Activated T-cell treated with anti-CD3 and anti-CD28 coated beads, Interleukin-2, amount 50 U/mL, for 4 hours (primary cell): ENCODE data around the gene AIP. TPM values are rescaled to one million over a fixed set of nuclear protein-coding genes. Genes with fewer than 3 reads are reported as not detected.
"Not testable (repeated sequence)": the region's sequence is repeated elsewhere in the genome, so short reads cannot be mapped to it uniquely, and the experiment has no call there.

Source experiments
- ATAC-seq, 2 donors: fragments of 200-7000 bp; cut with Tn5 transposase; one replicate each; pipeline ENCODE4 v1.10.0; 2021
- DNase-seq: peaks from one replicate; pipeline ENCODE4 v3.0.0-alpha.2; 2020
- H3K27me3 Mint-ChIP-seq: one replicate; pipeline ENCODE4 v1.8.0; 2021; ENCODE audit warnings: low read depth, mixed read lengths
- H3K36me3 Mint-ChIP-seq: one replicate; pipeline ENCODE4 v1.8.0; 2022; ENCODE audit warnings: mixed read lengths; ENCODE audit not compliant: insufficient read depth
- H3K4me1 Mint-ChIP-seq: one replicate; pipeline ENCODE4 v1.8.0; 2021; ENCODE audit warnings: low read depth, mixed read lengths
- H3K4me3 Mint-ChIP-seq: one replicate; pipeline ENCODE4 v1.8.0; 2021; ENCODE audit warnings: mild to moderate bottlenecking, moderate library complexity, mixed read lengths
- H3K9me3 Mint-ChIP-seq: one replicate; pipeline ENCODE4 v1.8.0; 2021; ENCODE audit warnings: mixed read lengths
- total RNA-seq, 3 donors: library from RNA; stranded (reverse); gene quantifications; one replicate each; pipeline ENCODE4 v1.2.1, GENCODE V29; 2021

Gene AIP
- total RNA-seq, 3 donors from 2014 or later = 156 to 183 (median 166) TPM

GRCh38 chr11:67456068-67456705 lies 26.6 kb upstream of the AIP start:
- Mint-ChIP-seq H3K27me3 (no peaks in the 10 kb centered on the region), H3K36me3 (no peaks in the 10 kb centered on the region), H3K4me3 (no peak overlapping the region), H3K9me3 (no peaks in the 10 kb centered on the region), H3K4me1 (peaks cover 6% of the 10 kb centered on the region)
- DNase-seq = no peak
- ATAC-seq = no peak

GRCh38 chr11:67457453-67457852 lies 25.4 kb upstream of the AIP start:
- Mint-ChIP-seq H3K4me1 (peaks cover 3% of the 10 kb centered on the region), H3K36me3 (no peaks in the 10 kb centered on the region), H3K4me3 (no peak overlapping the region), H3K9me3 (no peaks in the 10 kb centered on the region), H3K27me3 (no peaks in the 10 kb centered on the region)
- DNase-seq (no peak), ATAC-seq (no peak)

DNA sequence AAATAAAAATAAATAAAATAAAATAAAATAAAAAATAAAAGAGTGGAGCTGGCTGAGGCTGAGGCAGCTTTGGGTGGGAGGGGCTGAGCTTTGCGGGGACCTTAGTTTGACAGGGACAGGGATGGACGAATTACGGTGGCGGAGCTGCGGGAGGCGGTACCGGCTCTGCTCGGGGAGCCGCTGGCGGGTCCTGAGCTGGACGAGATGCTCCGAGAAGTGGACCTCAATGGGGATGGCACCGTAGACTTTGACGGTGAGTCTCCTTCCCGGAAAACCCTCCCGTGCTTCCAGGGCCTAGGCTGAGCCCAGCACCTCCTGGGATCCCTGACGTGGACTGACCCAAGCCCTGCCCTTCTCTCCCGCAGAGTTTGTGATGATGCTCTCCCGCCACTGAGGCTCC lies 24.6 kb upstream of the AIP start:
- H3K9me3 Mint-ChIP-seq = no peaks in the 10 kb centered on the region
- no peaks in the 10 kb centered on the region for H3K27me3 Mint-ChIP-seq

GRCh38 chr11:67463186-67463585 lies 19.6 kb upstream of the AIP start:
- Mint-ChIP-seq H3K27me3 (no peaks in the 10 kb centered on the region), H3K4me3 (no peak overlapping the region), H3K36me3 (no peaks in the 10 kb centered on the region), H3K9me3 (no peaks in the 10 kb centered on the region), H3K4me1 (peaks cover 26% of the 10 kb centered on the region)
- no peak for ATAC-seq
- DNase-seq = no peak

More for the DNA sequence above, 24.6 kb upstream of the AIP start:
- ATAC-seq (no peak), DNase-seq (no peak)
- peaks cover 3% of the 10 kb centered on the region for H3K4me1 Mint-ChIP-seq
- H3K4me3 Mint-ChIP-seq = no peak overlapping the region
- no peaks in the 10 kb centered on the region for H3K36me3 Mint-ChIP-seq

GRCh38 chr11:67463680-67464410 lies 19.0 kb upstream of the AIP start:
- DNase-seq = no peak
- H3K9me3 Mint-ChIP-seq = no peaks in the 10 kb centered on the region
- H3K4me1 Mint-ChIP-seq = peaks cover 31% of the 10 kb centered on the region
- peak overlapping the region; percentile 86 for H3K4me3 Mint-ChIP-seq
- ATAC-seq = no peak
- H3K36me3 Mint-ChIP-seq = no peaks in the 10 kb centered on the region
- H3K27me3 Mint-ChIP-seq = no peaks in the 10 kb centered on the region

DNA sequence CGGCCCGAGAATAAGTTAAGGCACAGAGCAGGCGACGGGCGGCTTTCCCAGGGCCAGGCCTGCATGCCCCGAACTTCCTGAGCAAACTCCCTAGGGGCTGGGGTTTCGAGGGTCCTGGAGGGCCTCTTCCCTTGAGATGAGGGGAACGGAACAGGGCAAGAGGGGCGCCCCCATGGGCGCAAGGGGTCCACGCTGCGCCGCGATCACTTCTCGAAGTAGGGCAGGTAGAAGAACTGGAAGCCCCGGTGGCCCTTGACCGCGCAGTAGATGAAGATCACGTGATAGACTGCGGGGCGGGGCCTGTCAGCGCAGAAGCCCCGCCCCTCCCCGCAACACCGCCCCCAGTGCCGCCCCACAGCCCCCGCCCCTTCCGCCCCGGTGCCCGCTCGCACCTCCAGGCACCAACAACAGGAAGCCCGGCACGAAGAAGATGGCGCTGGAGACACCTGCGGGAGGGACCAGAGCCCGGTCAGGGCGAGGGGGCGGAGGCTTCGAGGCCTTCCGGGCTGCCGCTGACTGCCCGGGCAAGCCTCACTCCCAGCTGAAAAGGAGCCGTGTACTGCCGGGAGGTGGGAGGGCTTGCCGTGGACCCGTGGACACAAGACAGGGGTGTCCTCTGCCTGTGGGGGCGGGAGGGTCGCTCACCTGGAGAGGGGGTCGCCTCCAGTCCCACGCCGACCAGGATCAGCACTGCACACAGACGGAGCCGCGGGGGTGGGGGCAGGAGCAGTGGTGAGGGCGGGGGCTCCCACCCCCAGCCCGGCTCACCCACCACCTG lies 18.2 kb upstream of the AIP start:
- Mint-ChIP-seq H3K27me3 (no peaks in the 10 kb centered on the region), H3K9me3 (no peaks in the 10 kb centered on the region), H3K4me1 (peaks cover 33% of the 10 kb centered on the region), H3K4me3 (peak overlapping the region; percentile 86), H3K36me3 (no peaks in the 10 kb centered on the region)
- peak; percentile 87 for DNase-seq
- ATAC-seq = peak; percentile 76 to 78

- Mint-ChIP-seq H3K36me3 (no peaks in the 10 kb centered on the region), H3K9me3 (no peaks in the 10 kb centered on the region), H3K4me3 (peak overlapping the region; percentile 86), H3K4me1 (peaks cover 30% of the 10 kb centered on the region), H3K27me3 (no peaks in the 10 kb centered on the region)
- DNase-seq (no peak), ATAC-seq (no peak)
Measured at GRCh38 chr11:67465189-67465510, 17.7 kb upstream of the AIP start.

DNA sequence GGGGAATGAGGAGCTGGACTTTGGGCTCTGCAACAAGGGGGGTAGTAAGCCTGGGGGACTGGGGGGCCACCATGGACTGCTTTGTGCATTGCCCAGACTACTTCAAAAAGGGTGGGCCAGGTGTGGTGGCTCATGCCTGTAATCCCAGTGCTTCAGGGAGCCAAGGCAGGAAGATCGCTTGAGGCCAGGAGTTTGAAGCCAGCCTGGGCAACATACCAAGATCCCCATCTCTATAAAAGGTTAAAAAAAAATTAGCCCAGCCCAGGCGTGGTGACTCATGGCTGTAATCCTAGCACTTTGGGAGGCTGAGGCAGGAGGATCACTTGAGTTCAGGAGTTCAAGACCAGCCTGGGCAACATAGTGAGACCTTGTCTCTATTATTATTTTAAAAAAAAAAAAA lies 17.3 kb upstream of the AIP start:
- H3K36me3 Mint-ChIP-seq, H3K27me3 Mint-ChIP-seq, ATAC-seq, DNase-seq, H3K9me3 Mint-ChIP-seq: not testable (repeated sequence)
- Mint-ChIP-seq H3K4me1 (peaks cover 30% of the 10 kb centered on the region), H3K4me3 (peak overlapping the region; percentile 86)

DNA sequence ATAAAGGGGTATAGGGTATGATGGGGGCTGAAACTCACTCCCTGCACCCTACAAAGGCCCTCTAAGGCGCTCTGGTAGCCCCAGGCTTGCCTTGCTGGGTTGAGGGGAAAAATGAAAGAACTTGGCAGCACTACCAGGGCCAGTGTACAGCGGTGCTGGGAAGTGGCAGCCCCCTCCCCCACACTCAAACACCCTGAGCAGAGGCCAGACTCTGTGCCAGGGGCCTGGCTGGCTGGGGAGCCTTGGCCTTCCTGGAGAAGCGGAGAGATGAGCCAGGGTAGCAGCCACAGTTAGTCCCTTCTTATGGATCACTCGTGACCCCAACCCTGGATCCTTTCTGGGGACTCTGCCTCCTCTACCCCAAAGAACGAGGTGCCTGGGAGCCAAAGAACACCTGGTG lies 16.5 kb upstream of the AIP start:
- Mint-ChIP-seq H3K36me3 (no peaks in the 10 kb centered on the region), H3K9me3 (no peaks in the 10 kb centered on the region), H3K27me3 (no peaks in the 10 kb centered on the region), H3K4me1 (peaks cover 30% of the 10 kb centered on the region), H3K4me3 (no peak overlapping the region)
- no peak for DNase-seq
- ATAC-seq = no peak

- Mint-ChIP-seq H3K4me1 (peaks cover 30% of the 10 kb centered on the region), H3K4me3 (peak overlapping the region; percentile 90)
Measured at GRCh38 chr11:67466962-67467771, 15.7 kb upstream of the AIP start.

DNA sequence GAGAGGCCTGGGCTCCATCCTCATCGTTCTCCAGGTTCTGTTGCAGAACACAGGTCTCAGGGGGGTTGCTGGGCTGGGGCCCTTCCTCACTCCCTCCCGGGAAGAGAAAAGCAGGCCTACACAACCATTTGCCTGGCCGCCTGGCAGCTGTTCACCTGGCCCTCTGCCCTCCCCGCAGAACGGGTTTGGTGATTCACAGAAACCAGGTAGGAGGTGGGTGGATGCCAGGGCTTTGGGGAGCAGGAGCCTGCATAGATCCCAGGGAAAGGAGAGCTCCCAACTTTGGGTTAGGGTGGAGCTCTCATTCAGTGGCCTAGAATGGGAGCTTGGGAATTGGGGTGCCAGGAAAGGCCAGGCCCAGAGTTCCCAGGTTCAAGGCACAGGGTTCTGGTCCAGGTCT lies 14.8 kb upstream of the AIP start:
- Mint-ChIP-seq H3K4me1 (peaks cover 30% of the 10 kb centered on the region), H3K36me3 (no peaks in the 10 kb centered on the region), H3K9me3 (no peaks in the 10 kb centered on the region), H3K27me3 (no peaks in the 10 kb centered on the region), H3K4me3 (peak overlapping the region; percentile 90)
- ATAC-seq (no peak), DNase-seq (no peak)

More at GRCh38 chr11:67466962-67467771, 15.7 kb upstream of the AIP start:
- DNase-seq = no peak
- no peak for ATAC-seq
- Mint-ChIP-seq H3K36me3 (no peaks in the 10 kb centered on the region), H3K27me3 (no peaks in the 10 kb centered on the region), H3K9me3 (no peaks in the 10 kb centered on the region)

DNA sequence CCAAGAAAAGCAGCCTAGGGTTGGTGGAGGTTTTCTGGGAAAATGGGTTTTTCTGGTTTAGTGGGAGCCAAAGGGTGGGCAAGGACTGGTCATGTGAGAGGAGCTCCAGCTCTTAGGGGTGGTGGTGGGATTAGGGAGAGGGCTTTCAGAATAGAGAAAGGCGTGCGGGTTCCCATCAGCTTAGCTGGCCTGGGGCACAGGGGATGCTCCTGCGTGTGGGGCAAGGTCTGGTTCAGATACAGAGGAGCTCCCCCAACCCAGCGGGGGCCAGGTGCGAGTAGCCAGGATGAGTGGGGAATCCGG lies 14.4 kb upstream of the AIP start:
- Mint-ChIP-seq H3K27me3 (no peaks in the 10 kb centered on the region), H3K36me3 (no peaks in the 10 kb centered on the region), H3K4me3 (peak overlapping the region; percentile 90), H3K4me1 (peaks cover 30% of the 10 kb centered on the region), H3K9me3 (no peaks in the 10 kb centered on the region)
- ATAC-seq (peak; percentile 12 to 13), DNase-seq (no peak)

- DNase-seq (peak; percentile 91), ATAC-seq (peak; percentile 83 to 85)
- Mint-ChIP-seq H3K27me3 (no peaks in the 10 kb centered on the region), H3K4me1 (peaks cover 30% of the 10 kb centered on the region), H3K36me3 (no peaks in the 10 kb centered on the region), H3K9me3 (no peaks in the 10 kb centered on the region), H3K4me3 (peak within 1 kb of the TSS; percentile 90)
Measured at GRCh38 chr11:67468759-67469507, 13.9 kb upstream of the AIP start, which contains the start of gene TMEM134. TMEM134 (minus strand) TSS chr11:67469251; CDS start chr11:67469192, 59 bp downstream.

- Mint-ChIP-seq H3K27me3 (no peaks in the 10 kb centered on the region), H3K4me3 (peak overlapping the region; percentile 90), H3K36me3 (no peaks in the 10 kb centered on the region), H3K9me3 (no peaks in the 10 kb centered on the region), H3K4me1 (peaks cover 26% of the 10 kb centered on the region)
- DNase-seq (no peak), ATAC-seq (no peak)
Measured at GRCh38 chr11:67469508-67469811, 13.4 kb upstream of the AIP start.
